GM10847 (cell line): ENCODE results near the gene AMDHD1.

Experiments
- POLR2A ChIP-seq: IDR thresholded peaks from 2 replicates; pipeline ENCODE4 v1.6.1; 2011; ENCODE audit not compliant: insufficient read length; ENCODE audit errors: extremely low read depth

The AMDHD1 gene

DNA sequence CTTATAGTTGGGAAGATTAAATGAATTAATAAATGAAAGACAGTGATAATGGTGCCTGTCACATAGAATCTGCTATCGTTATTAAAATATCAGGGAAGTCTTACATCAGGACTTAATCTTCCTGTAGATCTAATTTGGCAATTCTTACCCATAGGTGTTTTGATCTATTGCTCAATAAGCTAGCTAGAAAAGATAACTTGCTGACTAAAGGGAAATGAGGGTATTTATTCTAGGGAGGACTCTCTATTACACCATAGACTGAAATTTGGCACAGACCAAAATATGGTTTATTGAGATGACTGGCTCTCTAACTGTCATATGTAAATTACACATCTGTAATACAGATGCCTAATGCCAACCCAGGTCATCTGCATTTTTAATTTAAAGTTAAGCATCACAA, 41.6 kb downstream of the AMDHD1 start:
- no peak for TF ChIP-seq POLR2A

DNA sequence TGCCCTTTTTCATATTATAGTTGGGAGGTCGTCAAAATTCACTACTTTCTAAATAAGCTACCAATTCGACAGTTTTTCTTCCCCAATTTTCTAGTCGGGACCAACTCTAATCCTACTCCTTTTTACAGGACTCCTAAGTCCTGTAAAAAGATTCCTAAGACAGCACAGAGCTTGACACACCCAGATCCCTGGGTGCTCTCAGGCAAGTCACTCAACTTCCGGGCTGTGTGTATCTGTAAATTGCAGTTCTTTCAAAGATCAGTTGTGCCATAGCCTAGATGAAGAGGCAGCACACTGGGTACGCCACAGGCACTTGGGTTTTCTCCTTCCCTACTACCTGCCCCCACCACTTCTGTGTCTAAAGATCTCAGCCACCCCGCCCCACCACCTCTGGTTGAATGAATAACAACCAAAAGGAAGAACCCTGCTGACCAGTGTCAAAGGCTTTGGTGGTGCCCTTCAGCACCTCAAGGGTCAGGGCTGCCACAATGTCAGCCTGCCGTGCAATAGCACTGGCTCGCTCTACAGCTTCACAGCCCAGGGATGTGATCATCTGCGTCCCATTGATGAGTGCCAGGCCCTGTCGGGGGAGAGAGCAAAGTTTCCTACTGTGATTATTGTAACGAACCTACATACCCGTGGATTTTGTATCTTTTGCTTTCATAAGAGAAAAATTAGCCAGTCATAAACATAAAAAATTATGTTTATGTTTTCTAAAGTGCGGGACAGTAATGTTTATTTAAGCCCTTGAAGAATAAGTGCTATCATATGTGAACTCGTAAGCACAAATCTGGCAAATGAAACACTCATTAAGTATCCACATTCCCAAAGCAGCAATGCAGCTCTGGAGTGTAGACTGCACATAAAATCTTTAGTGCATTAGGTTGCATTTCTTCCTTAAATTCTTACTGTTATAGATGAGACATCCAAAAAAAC, 43.8 kb downstream of the AMDHD1 start:
- TF ChIP-seq POLR2A = no peak

DNA sequence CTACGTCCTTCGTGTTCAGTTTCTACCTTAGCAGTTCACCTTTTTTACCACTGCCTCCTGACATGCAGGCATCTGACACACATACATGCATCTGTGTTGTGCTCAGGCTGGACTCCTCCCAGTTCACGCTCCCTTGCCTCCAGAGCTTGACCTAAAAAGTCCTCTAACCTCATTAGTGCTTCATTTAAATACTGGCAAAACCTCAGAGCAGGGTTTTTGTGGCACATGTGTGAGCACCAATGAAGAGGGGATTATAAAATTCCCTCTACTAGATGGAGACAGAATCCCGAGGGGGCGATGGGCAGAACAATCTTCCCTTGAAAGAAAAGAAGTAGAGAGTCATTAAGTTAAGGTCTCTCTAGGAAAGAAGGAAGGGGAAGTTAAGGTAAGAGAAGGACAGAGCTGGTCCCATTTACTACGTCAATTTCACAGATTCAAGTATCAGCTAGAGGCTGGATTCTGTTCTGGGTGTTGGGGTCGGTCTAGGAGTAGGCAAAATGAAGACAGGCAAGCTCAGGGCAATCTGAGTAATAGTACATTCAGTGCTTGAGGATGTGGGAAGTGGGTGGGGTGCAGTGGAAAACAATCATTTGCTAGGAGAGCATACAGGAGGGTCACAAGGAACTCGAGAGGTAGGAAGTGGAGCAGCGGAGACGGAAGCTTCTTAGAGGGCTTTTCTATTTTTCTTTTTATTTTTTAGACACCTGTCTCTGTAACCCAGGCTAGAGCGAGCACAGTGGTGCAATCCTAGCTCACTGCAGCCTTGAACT, 45.6 kb downstream of the AMDHD1 start:
- no peak for TF ChIP-seq POLR2A

DNA sequence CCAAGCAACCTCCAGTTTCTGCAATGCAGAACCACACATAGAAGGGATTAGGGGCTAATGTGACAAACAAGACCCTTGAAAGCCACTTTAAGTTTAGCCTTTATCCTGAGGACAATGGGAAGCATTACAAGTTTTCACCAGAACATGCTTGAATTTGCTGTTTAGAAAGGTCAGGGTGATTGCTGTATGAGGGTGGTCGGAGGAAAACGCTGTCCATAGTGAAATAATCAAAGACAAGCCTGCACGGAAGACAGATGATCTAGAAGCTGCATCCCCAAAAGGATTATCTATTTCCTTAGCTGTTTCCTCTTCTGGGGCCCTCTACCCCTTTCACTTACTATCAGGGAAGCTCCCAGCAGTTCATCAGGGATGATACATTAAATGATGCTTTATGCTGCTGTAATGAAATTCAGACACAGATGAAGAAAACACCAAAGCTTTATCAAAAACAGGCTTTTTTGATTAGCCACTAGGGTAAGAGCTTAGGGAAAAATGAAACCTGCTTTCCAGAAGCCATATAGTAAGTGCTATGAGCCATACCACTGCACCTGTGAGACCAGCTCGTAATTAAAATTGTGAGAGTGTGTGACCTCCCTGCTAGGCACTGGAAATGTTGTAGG, 46.5 kb downstream of the AMDHD1 start:
- no peak for TF ChIP-seq POLR2A

DNA sequence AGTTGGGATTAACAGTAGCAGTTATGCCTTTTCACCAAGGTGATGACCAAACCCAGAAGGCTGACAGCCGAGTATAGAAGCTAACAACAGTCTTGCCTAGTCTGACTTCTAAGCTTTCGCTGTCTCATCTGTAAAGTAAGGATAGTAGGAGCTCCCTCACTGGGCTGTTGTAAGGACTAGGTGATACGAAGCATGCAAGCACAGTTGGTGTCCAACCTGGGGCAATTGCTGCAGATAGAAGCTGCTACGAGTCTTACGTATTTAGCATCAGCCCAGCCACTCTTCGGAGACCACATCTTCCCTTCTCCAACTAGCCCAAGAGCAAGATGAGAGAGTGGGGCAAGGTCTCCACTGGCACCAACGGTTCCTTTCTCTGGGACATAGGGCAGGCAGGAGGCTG, 47.0 kb downstream of the AMDHD1 start:
- no peak for TF ChIP-seq POLR2A

DNA sequence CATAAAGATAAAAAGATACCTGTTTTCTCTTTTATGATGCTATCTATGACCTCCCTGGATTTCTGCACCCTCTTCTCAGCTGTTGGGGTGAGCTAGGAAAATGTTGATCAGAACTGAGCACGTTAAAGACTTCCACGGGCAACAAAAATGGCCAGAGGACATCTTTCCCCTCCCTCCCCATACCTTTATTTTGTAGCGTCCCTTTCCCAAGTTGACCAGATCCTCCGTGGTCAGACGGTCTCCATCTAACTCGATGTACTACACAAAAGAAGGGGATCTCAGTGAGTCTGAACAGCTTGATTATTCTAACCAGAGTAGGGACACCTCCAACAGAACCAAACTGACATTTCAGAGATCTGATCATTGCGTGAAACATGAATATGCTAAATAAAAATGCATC, 50.8 kb downstream of the AMDHD1 start:
- TF ChIP-seq POLR2A = no peak

DNA sequence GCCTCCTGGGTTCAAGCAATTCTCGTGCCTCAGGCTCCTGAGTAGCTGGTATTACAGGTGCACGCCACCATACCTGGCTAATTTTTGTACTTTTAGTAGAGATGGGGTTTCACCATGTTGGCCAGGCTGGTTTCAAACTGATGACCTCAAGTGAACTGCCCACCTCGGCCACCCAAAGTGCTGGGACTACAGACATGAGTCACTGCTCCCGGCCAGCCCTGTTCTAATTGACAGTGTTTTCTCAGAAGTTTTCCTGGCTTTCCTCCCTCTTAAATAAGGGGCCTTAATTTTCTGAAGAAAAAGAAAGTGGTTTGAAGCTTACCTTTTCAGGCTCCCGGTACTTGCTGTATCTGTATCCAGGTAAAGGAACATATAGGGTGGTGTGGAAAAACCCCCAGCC, 51.3 kb downstream of the AMDHD1 start:
- TF ChIP-seq POLR2A = no peak

DNA sequence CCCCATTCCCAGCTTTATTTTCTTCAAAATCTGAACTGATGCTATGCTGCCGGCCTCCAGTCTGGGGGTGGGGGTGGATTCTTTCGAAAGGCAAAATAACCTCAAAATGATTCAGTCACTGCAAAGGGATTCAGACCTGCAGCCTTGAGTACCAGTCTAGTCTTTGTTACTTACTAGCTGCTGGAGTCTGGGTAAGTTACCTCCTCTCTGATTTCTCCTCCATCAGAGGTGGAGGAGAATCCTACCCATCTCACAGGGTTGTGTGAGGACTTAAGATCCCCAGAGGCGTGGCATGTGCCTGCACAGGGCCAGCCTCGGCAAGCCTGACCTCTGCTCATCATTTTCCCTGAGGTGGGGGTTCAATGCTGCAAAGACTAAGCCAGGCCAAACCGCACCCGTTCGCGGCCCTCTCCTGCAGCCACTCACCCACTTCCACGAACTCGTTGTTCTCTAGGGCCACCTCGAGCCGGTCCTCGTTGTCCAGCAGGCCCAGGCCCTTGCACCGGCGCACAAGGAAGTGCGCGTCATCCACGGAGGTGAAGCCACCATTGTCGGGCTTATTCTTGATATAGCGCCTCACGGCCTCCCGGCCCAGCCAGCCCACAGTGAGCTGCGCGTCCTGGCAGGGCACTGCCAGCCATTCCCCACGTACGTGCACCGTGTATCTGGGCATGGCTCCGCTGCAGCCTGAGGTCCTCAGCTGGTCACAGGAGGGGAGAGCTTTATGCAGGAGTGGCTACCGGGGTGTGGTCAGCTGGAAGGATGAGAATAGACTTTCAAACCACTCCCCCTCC, 52.3 kb downstream of the AMDHD1 start:
- no peak for TF ChIP-seq POLR2A

DNA sequence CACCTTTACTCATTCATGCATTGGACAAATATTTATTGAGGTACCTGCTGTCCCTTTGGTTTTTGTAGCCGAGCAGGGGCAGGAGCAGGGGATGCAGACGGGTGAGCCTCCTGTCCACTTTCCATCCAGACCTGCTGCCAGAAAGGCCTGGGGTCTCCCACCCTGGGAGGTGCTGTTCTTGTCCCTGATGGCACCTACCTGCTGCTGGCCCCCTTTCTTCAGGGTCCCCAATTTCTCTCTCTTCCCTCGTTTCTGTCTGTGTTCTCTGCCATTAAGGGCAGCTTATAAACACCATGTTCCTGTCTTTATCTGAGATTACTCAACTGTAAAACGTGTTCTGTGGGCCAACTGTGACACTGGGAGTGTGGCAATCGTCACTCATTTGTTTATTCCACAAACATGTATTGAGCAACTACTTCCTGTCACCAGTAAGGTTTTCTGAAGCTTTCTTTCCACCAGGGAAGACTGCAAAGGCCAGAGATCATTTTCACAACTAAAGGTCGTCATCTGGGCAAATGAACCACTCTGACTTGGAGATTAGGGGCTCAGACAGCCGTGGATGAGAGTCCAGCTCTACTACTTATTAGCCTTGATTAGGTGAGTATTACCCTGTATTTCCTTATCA, 53.0 kb downstream of the AMDHD1 start, which contains the start of gene HAL:
Gene HAL (minus strand): TSS at position 311 of the 625 bp plus-strand sequence. CDS start 434 bp downstream, outside the sequence.
- TF ChIP-seq POLR2A = no peak

DNA sequence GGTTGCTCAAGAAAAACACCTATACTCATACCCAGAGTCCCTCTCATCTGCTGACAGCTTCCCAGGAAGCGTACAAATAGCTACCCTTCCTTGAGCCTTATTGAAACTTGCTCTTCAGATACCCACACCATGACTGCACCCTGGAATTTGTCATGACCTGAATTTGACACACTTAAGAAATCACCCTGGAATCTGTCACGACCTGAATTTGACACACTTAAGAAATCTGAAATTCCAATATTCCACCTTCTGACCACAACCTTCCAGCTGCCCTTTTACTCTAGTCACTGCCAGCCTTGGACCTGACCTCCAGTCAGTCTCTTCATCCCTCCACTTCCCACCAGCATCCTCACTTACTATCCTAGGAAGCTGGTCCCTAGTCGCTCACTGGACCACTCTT, 54.1 kb downstream of the AMDHD1 start:
- TF ChIP-seq POLR2A = no peak

DNA sequence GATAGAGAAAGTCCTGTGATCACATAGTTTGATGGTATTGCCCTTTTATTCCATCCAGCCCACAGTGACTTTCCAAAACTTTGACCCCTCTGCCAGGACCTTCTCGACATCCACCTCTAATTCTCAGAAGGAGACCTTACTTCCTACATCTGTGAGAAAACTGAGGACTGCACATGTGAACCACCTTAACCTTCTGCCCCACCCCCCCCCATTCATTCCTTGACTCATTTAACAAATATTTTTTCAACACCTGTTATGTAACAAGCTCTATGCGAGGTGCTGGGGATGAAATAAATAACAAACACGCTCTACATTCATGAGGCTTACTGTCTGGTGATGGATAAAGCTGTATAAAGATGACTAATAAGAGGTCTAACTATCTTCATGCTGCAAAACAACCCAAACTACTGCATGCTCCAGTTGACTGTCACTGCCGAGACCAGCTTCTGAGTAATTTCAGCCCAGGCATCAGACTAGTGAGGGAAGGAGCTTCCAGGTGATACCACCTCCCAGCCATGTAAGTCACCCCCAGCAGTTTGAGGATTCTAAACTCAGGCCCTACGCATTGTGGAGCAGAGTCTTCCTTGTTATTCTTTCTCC, 54.9 kb downstream of the AMDHD1 start:
- TF ChIP-seq POLR2A = no peak

DNA sequence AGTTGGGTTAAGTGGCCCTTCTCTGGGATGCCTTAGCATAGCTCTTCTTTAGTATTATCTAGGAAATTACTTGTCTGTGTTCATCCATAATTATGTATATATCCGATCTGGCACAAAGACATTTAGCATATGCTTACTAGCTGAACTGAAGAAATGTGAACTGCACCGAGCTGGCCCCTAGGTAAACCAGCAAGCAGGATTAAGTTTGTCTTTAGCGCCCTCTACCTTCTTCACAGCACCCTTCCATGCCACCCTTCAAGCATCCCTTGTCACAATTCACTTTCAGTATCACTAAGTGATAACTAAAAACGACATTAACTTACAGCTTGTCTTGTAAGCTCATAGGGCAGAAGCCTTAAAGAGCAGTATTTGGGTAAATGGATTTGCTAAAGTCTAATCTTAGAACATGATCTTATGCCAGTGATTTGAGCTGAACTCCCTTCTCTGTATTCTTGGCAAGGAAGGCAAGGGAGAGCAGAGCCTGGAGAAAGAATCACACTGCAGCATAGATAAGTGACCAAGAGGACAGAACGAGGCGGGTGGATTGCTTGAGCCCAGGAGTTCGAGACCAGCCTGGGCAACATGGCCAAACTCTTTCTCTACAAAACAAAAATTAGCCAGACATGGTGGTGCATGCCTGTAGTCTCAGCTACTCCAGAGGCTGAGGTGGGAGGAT, 55.6 kb downstream of the AMDHD1 start:
- no peak for TF ChIP-seq POLR2A

DNA sequence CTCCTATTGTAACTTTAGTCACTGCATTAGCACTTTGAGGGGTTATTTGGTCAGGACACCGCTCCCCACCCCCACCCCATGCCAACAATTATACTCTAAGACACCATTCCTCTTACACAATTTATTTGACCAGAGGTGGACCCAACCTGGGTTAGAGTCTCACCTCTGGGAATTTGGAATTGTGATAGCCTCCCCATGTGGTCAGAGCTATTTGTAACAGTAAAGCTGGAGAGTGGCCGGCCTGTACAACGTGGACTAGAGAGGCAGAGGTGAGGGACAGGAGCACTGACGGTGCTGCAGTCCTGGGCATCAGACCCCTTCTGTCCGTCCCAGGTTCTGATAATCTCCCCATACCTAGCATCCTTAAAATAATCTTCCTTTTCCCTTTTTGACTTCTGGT, 56.4 kb downstream of the AMDHD1 start:
- TF ChIP-seq POLR2A = no peak

DNA sequence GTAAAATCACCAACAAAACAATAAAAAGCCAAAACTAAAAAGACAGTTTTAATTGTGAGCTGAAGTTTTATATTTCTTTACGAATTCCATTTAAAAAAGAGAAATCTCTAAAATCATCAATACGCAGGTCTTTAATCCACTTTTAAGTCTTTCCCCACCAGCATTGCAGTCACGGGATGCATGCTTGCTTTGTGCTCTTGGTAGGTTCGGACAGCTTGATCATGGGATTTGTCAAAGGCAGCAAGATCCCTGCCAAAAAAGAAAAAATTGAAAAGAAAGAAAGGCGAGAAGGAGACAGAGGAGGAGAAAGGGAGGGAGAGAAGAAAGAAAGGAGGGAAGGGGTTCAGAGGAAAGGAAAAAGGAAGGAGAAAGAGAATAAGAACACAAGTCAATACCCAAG, 57.7 kb downstream of the AMDHD1 start:
- TF ChIP-seq POLR2A = no peak

DNA sequence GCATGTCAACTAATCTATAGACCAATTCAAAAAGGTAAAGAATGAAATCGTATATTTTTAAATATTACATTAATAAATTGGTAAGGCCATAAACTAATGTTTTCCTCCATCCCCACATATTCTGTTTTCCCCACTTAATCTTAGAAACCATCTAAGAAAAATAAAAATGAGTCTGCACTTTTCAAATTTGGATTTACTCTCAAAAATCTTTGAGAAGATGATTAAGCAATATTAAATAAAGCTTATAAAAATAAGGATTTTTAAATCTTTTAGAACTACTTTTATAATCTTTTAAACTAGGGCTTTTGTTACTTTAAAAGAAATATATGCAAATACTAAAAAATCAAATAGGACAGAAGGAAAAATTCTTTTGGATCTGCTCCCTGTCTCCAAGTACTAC, 63.6 kb downstream of the AMDHD1 start:
- TF ChIP-seq POLR2A = no peak
